ENCODE results near the gene WLS. TPM values are rescaled to one million over a fixed set of nuclear protein-coding genes. Genes with fewer than 3 reads are reported as not detected.

WLS gene
- total and polyA plus RNA-seq, 10 of the 15 experiments (the other 5 are each of a cell fraction or from before 2014, with no cell fraction given), result 0.04 to 0.36 TPM; not detected in 8

GRCh38 chr1:68223687-68224086 is 8.6 kb downstream of the WLS start:
- SMC1A ChIA-PET (ENCODE audit: uncharacterized antibody, unreplicated experiment), result interaction anchor here (0.8 kb wide), 1 partner anchor 103 kb away, joined by 3 read pairs; no protein-coding TSS in a partner anchor
- CTCF ChIA-PET, result no interaction called here
- H3K4me2 ChIP-seq (ENCODE audit: control insufficient read depth, insufficient read depth), result no peak overlapping the region
- FAIRE-seq (no peak), ATAC-seq (no peak), DNase-seq (ENCODE audit: low read depth, low spot score) (no peak)
- no peaks in the 10 kb centered on the region for H3K4me1 ChIP-seq (ENCODE audit: control insufficient read depth, insufficient read depth, low read length)
- H4K20me1 ChIP-seq (ENCODE audit: control insufficient read depth, insufficient read depth), result no peaks in the 10 kb centered on the region
- whole genome bisulfite sequencing (ENCODE audit: insufficient coverage, insufficient replicate concordance, low lambda C conversion rate, missing lambda C conversion rate), result 20% methylated on average over 2 of the region's 2 CpGs
- no peak overlapping the region for H3K4me3 ChIP-seq
- H3K27ac ChIP-seq (ENCODE audit: control insufficient read depth, insufficient read depth), result no peak overlapping the region
- no peaks in the 10 kb centered on the region for H3K79me2 ChIP-seq (ENCODE audit: control insufficient read depth, insufficient read depth, low read length)
- in situ Hi-C loops (cut with MboI) (no loop called here), intact Hi-C loops (cut with micrococcal nuclease; ENCODE audit: unreplicated experiment) (no loop called here)
- H3K9ac ChIP-seq (ENCODE audit: control insufficient read depth, insufficient read depth, low read length), result no peak overlapping the region
- no peak for TF ChIP-seq HDAC2 (IDR thresholded peaks at IDR 0.05)
- no peak for TF ChIP-seq HDGF (IDR thresholded peaks at IDR 0.05)
- TF ChIP-seq ESRRA (IDR thresholded peaks at IDR 0.05; ENCODE audit: low read length), result no peak
- TF ChIP-seq RB1 (IDR thresholded peaks at IDR 0.05; ENCODE audit: borderline replicate concordance), result no peak
- no peaks in the 10 kb centered on the region for H3K27me3 ChIP-seq (replicated peaks in 1 of 2; ENCODE audit: control insufficient read depth in 2 of 2, insufficient read depth in 2 of 2, low read length in 1 of 2)
- POLR2A ChIA-PET, result no interaction called here
- H3K36me3 ChIP-seq (ENCODE audit: control insufficient read depth in 2 of 2, insufficient read depth in 2 of 2, low read length in 1 of 2), result no peaks in the 10 kb centered on the region
- no peak overlapping the region for H2AFZ ChIP-seq (ENCODE audit: control insufficient read depth, low read depth, low read length)
- RAD21 ChIA-PET (ENCODE audit: unreplicated experiment), result no interaction called here
- BruUV-seq (replicated peaks), result no TSS peak
- H3K9me3 ChIP-seq (replicated peaks; ENCODE audit: control insufficient read depth, insufficient read depth, low read length), result no peaks in the 10 kb centered on the region

GRCh38 chr1:68221980-68222373 is 10.3 kb downstream of the WLS start:
- no TSS peak for BruUV-seq (replicated peaks)
- Histone ChIP-seq H3K27me3 (replicated peaks in 1 of 2; ENCODE audit: control insufficient read depth in 2 of 2, insufficient read depth in 2 of 2, low read length in 1 of 2) (no peaks in the 10 kb centered on the region), H3K9ac (ENCODE audit: control insufficient read depth, insufficient read depth, low read length) (no peak overlapping the region), H4K20me1 (ENCODE audit: control insufficient read depth, insufficient read depth) (no peaks in the 10 kb centered on the region), H2AFZ (ENCODE audit: control insufficient read depth, low read depth, low read length) (no peak overlapping the region), H3K27ac (ENCODE audit: control insufficient read depth, insufficient read depth) (no peak overlapping the region), H3K4me2 (ENCODE audit: control insufficient read depth, insufficient read depth) (no peak overlapping the region), H3K4me1 (ENCODE audit: control insufficient read depth, insufficient read depth, low read length) (no peaks in the 10 kb centered on the region), H3K9me3 (replicated peaks; ENCODE audit: control insufficient read depth, insufficient read depth, low read length) (no peaks in the 10 kb centered on the region), H3K36me3 (ENCODE audit: control insufficient read depth in 2 of 2, insufficient read depth in 2 of 2, low read length in 1 of 2) (no peaks in the 10 kb centered on the region), H3K79me2 (ENCODE audit: control insufficient read depth, insufficient read depth, low read length) (no peaks in the 10 kb centered on the region), H3K4me3 (no peak overlapping the region)
- FAIRE-seq (no peak), DNase-seq (ENCODE audit: low read depth, low spot score) (no peak), ATAC-seq (peak; percentile 30; the same call in 2 of the 3 replicates)
- in situ Hi-C loops (cut with MboI) (no loop called here), intact Hi-C loops (cut with micrococcal nuclease; ENCODE audit: unreplicated experiment) (no loop called here)
- POLR2A ChIA-PET, result no interaction called here
- CTCF ChIA-PET, result interaction anchor here (1.4 to 1.5 kb wide), 2 partner anchors 101 to 105 kb away, joined by 3 to 4 read pairs; no protein-coding TSS in a partner anchor
- SMC1A ChIA-PET (ENCODE audit: uncharacterized antibody, unreplicated experiment), result no interaction called here
- no peak for TF ChIP-seq ZNF217 (IDR thresholded peaks at IDR 0.05)
- RAD21 ChIA-PET (ENCODE audit: unreplicated experiment), result interaction anchor here (1.3 kb wide), 1 partner anchor 35 kb away, joined by 3 read pairs; no protein-coding TSS in a partner anchor
- 1% methylated on average over 5 of the region's 5 CpGs for WGBS (ENCODE audit: insufficient coverage, insufficient replicate concordance, low lambda C conversion rate, missing lambda C conversion rate)

Data from GM12878 (cell line).